H9 (cell line): ENCODE measurements around the gene CLRN3. TPM values are rescaled to one million over a fixed set of nuclear protein-coding genes. Genes with fewer than 3 reads are reported as not detected.

Experiments used
- DNase-seq: peaks from one replicate; pipeline ENCODE4 v3.0.0-alpha.2; 2017
- H2AFZ ChIP-seq: one replicate; pipeline ENCODE4 v1.6.1; 2013; ENCODE audit warnings: mild to moderate bottlenecking, low read length, control low read depth, moderate library complexity
- H2AK5ac ChIP-seq: 2 replicates; pipeline ENCODE4 v1.6.1; 2013; ENCODE audit warnings: low read length, control low read depth, mixed read lengths; ENCODE audit not compliant: insufficient read length
- H2BK120ac ChIP-seq: one replicate; pipeline ENCODE4 v1.6.1; 2013; ENCODE audit warnings: low read depth, mild to moderate bottlenecking, low read length, control low read depth, inconsistent platforms; ENCODE audit not compliant: poor library complexity, severe bottlenecking
- H2BK12ac ChIP-seq: 2 replicates; pipeline ENCODE4 v1.6.1; 2013; ENCODE audit warnings: low read length, control low read depth, mixed read lengths, low read depth; ENCODE audit not compliant: insufficient read length
- H2BK15ac ChIP-seq: 2 replicates; pipeline ENCODE4 v1.6.1; 2013; ENCODE audit warnings: low read depth, low read length, control low read depth
- H2BK20ac ChIP-seq: one replicate; pipeline ENCODE4 v1.6.1; 2013; ENCODE audit warnings: low read depth, mild to moderate bottlenecking, low read length, control low read depth, inconsistent platforms; ENCODE audit not compliant: poor library complexity, severe bottlenecking
- H2BK5ac ChIP-seq: 2 replicates; pipeline ENCODE4 v1.6.1; 2013; ENCODE audit warnings: low read length, control low read depth, mixed read lengths; ENCODE audit not compliant: insufficient read length
- H3K14ac ChIP-seq: 2 replicates; pipeline ENCODE4 v1.6.1; 2013; ENCODE audit warnings: low read length, control low read depth; ENCODE audit not compliant: insufficient read depth
- H3K18ac ChIP-seq: 2 replicates; pipeline ENCODE4 v1.6.1; 2013; ENCODE audit warnings: low read depth, mild to moderate bottlenecking, mixed read lengths, low read length, control low read depth; ENCODE audit not compliant: insufficient read length
- H3K23ac ChIP-seq: 2 replicates; pipeline ENCODE4 v1.6.1; 2013; ENCODE audit warnings: low read length, control low read depth, mixed read lengths, low read depth; ENCODE audit not compliant: insufficient read length
- H3K23me2 ChIP-seq: 2 replicates; pipeline ENCODE4 v1.6.1; 2013; ENCODE audit warnings: low read depth, mild to moderate bottlenecking, mixed read lengths, low read length, control low read depth; ENCODE audit not compliant: insufficient read length, poor library complexity, severe bottlenecking
- H3K27ac ChIP-seq: 2 replicates; pipeline ENCODE4 v1.5.1; 2013; ENCODE audit warnings: low read length, control low read depth, mixed read lengths, low read depth; ENCODE audit not compliant: insufficient read length
- H3K27me3 ChIP-seq: 2 replicates; pipeline ENCODE4 v1.6.1; 2013; ENCODE audit warnings: low read length, control low read depth, inconsistent platforms; ENCODE audit not compliant: insufficient read depth
- H3K4ac ChIP-seq: 2 replicates; pipeline ENCODE4 v1.6.1; 2013; ENCODE audit warnings: low read depth, mild to moderate bottlenecking, control low read depth, inconsistent platforms, low read length, moderate library complexity
- H3K4me1 ChIP-seq: 2 replicates; pipeline ENCODE4 v1.6.1; 2013; ENCODE audit warnings: low read length, control low read depth, inconsistent platforms; ENCODE audit not compliant: insufficient read depth
- H3K4me2 ChIP-seq: 2 replicates; pipeline ENCODE4 v1.6.1; 2013; ENCODE audit warnings: low read length, control low read depth, mixed read lengths; ENCODE audit not compliant: insufficient read length, insufficient read depth
- H3K56ac ChIP-seq: 2 replicates; pipeline ENCODE4 v1.6.1; 2013; ENCODE audit warnings: low read depth, mild to moderate bottlenecking, mixed read lengths, low read length, control low read depth; ENCODE audit not compliant: insufficient read length
- H3K79me1 ChIP-seq: 2 replicates; pipeline ENCODE4 v1.6.1; 2013; ENCODE audit warnings: low read depth, mild to moderate bottlenecking, moderate library complexity, low read length, control low read depth, inconsistent platforms; ENCODE audit not compliant: insufficient read depth, poor library complexity, severe bottlenecking
- H3K79me2 ChIP-seq: 2 replicates; pipeline ENCODE4 v1.6.1; 2013; ENCODE audit warnings: low read length, control low read depth, inconsistent platforms; ENCODE audit not compliant: insufficient read depth
- H3K9ac ChIP-seq: 2 replicates; pipeline ENCODE4 v1.6.1; 2013; ENCODE audit warnings: low read length, control low read depth, mixed read lengths; ENCODE audit not compliant: insufficient read length; ENCODE audit errors: extremely low read depth
- H3K9me3 ChIP-seq: one replicate; pipeline ENCODE4 v1.6.1; 2013; ENCODE audit warnings: low read depth, low read length, inconsistent platforms; ENCODE audit not compliant: control insufficient read depth
- H3T11ph ChIP-seq: one replicate; pipeline ENCODE4 v1.6.1; 2013; ENCODE audit warnings: mild to moderate bottlenecking, low read length, control low read depth, inconsistent platforms
- H4K20me1 ChIP-seq: one replicate; pipeline ENCODE4 v1.6.1; 2013; ENCODE audit not compliant: control insufficient read depth, insufficient read length, insufficient read depth
- H4K5ac ChIP-seq: 2 replicates; pipeline ENCODE4 v1.6.1; 2013; ENCODE audit warnings: low read depth, mild to moderate bottlenecking, mixed read lengths, low read length, control low read depth; ENCODE audit not compliant: insufficient read length
- H4K8ac ChIP-seq: replicated peaks from 2 replicates; pipeline ENCODE4 v1.6.1; 2013; ENCODE audit warnings: low read length, control low read depth, mixed read lengths, low read depth; ENCODE audit not compliant: insufficient read length
- H4K91ac ChIP-seq: 2 replicates; pipeline ENCODE4 v1.6.1; 2013; ENCODE audit warnings: low read depth, mild to moderate bottlenecking, moderate library complexity, mixed read lengths, low read length, control low read depth; ENCODE audit not compliant: insufficient read length
- H3K27ac Mint-ChIP-seq, 3 experiments: 2 replicates in 2 of 3; 3 replicates in 1 of 3; pipeline ENCODE4 v1.8.0; 2020 to 2021; ENCODE audit warnings: mixed read lengths in 3 of 3, mild to moderate bottlenecking in 1 of 3, moderate library complexity in 1 of 3
- H3K27me3 Mint-ChIP-seq: 2 replicates; pipeline ENCODE4 v1.8.0; 2021; ENCODE audit warnings: low read depth, mild to moderate bottlenecking, moderate library complexity, mixed read lengths
- H3K36me3 Mint-ChIP-seq, 3 experiments: 2 replicates in 2 of 3; 3 replicates in 1 of 3; pipeline ENCODE4 v1.8.0; 2020 to 2021; ENCODE audit warnings: low read depth in 3 of 3, mixed read lengths in 3 of 3; ENCODE audit not compliant: insufficient read depth in 1 of 3
- H3K4me1 Mint-ChIP-seq, 2 experiments: 2 replicates each; pipeline ENCODE4 v1.8.0; 2020; ENCODE audit warnings: mixed read lengths in 2 of 2
- H3K4me3 Mint-ChIP-seq, 2 experiments: 2 replicates in 1 of 2; 3 replicates in 1 of 2; pipeline ENCODE4 v1.8.0; 2020 to 2021; ENCODE audit warnings: mild to moderate bottlenecking in 2 of 2, mixed read lengths in 2 of 2, moderate library complexity in 1 of 2
- H3K9me3 Mint-ChIP-seq, 2 experiments: 2 replicates in 1 of 2; 3 replicates in 1 of 2; pipeline ENCODE4 v1.8.0; 2020; ENCODE audit warnings: mild to moderate bottlenecking in 2 of 2, mixed read lengths in 2 of 2, moderate library complexity in 1 of 2
- CTCF ChIP-seq: fragments of 200-600 bp; sonication (generic); conservative IDR thresholded peaks from 3 replicates; pipeline ENCODE4 v1.8.0; 2021; ENCODE audit warnings: antibody characterized with exemption, mild to moderate bottlenecking
- WGBS: extraction: QIAGEN DNeasy Blood & Tissue Kit; methylation state at CpG from one replicate; pipeline ENCODE4 v1.1.7; 2013; ENCODE audit warnings: missing lambda C conversion rate, low lambda C conversion rate, mixed read lengths; ENCODE audit not compliant: insufficient read length; ENCODE audit errors: extremely low coverage; 5-methylcytosine and 5-hydroxymethylcytosine counted together
- total RNA-seq: library from RNA; stranded (reverse); gene quantifications from 2 replicates; pipeline ENCODE4 v1.2.1, GENCODE V29; 2021

The CLRN3 gene
- total RNA-seq, 1 experiment from 2014 or later, result not detected

- Histone ChIP-seq H3K23me2 (no peaks in the 10 kb centered on the region), H3K27me3 (no peaks in the 10 kb centered on the region), H3K27ac (no peak overlapping the region), H3K79me2 (no peaks in the 10 kb centered on the region), H3K23ac (no peak overlapping the region), H3K79me1 (no peaks in the 10 kb centered on the region), H3K9me3 (no peaks in the 10 kb centered on the region), H2AFZ (no peak overlapping the region), H4K91ac (no peak overlapping the region), H3K14ac (no peak overlapping the region), H2BK15ac (no peak overlapping the region), H3K4ac (no peak overlapping the region), H2BK5ac (no peak overlapping the region), H4K5ac (no peak overlapping the region), H3K4me1 (no peaks in the 10 kb centered on the region), H2BK20ac (no peak overlapping the region), H3K4me2 (no peak overlapping the region), H3K18ac (no peak overlapping the region), H3T11ph (no peak overlapping the region), H3K9ac (no peak overlapping the region), H4K20me1 (no peaks in the 10 kb centered on the region), H3K56ac (no peak overlapping the region), H2BK120ac (no peak overlapping the region), H4K8ac (no peak overlapping the region), H2BK12ac (no peak overlapping the region), H2AK5ac (no peak overlapping the region)
- peak overlapping the region in 1 of 3 experiments; percentile 65; a peak in 1 of 7 replicates for H3K27ac Mint-ChIP-seq
- H3K4me3 Mint-ChIP-seq, result no peak overlapping the region
- WGBS, result no CpG with 5 or more reads among the region's 5 CpGs
- TF ChIP-seq CTCF, result no peak
- no peak for DNase-seq
- H3K27me3 Mint-ChIP-seq, result no peaks in the 10 kb centered on the region; the same call in 1 of the 2 replicates
- no peaks in the 10 kb centered on the region for H3K9me3 Mint-ChIP-seq
- no peaks in the 10 kb centered on the region for H3K36me3 Mint-ChIP-seq
- H3K4me1 Mint-ChIP-seq, result peaks cover 4 to 6% of the 10 kb centered on the region in 2 experiments; a peak in 2 of 4 replicates
Measured at GRCh38 chr10:127918572-127918971, 25.8 kb upstream of the CLRN3 start.
